Activated gamma-delta T cell (primary cell): ENCODE data around the gene TTYH3.
"Not testable (repeated sequence)": the region's sequence is repeated elsewhere in the genome, so short reads cannot be mapped to it uniquely, and the experiment has no call there.

Experiments used
- DNase-seq: peaks from one replicate; lab custom pipeline; 2025; lab: John Stamatoyannopoulos, UW

TTYH3 gene

DNA sequence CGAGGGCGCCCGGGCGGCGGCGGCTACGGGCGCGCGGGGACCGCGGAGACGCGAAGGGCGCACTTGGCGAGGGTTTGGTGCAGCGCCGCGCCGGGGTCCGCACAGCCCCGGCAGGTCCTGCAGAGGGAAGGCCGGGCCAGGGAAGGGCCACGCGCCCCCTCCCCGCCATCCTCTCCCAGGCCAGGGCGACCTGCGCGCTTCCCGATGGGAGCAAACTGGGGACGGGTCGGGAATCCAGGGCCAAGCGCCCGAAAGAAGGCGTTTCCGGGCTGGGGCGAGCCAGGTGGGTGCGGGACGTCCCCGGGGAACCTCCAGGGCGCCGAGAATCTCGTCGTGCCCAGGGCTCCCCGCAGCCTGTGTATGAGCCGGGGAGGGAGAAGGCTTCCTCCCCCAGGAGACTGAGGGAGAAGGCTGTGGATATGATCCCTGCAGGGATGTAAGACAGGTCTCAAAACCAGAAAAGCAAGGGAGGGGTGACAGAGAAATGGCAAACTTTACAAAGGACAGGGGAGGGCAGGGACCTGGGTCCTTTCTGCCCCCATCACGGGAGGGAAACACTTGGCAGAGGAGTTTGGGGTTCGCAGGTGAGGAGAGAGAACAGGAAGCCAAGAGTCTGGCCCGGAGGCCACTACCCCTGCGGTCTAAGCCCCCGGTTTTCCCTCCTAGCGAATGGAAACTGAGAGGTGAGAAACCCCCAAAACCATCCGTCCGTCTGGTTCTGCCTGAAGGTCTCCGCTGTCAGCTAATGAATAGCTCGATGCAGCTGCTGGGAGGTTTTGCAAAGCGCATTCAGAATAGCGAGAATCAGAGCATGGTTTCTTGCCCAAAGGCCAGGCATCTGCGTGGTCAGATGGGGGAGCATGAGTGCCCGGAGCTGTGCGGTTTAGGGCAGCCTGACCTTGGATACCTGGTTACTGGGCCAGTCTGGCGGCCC lies 56.9 kb downstream of the TTYH3 start:
- no peak for DNase-seq

DNA sequence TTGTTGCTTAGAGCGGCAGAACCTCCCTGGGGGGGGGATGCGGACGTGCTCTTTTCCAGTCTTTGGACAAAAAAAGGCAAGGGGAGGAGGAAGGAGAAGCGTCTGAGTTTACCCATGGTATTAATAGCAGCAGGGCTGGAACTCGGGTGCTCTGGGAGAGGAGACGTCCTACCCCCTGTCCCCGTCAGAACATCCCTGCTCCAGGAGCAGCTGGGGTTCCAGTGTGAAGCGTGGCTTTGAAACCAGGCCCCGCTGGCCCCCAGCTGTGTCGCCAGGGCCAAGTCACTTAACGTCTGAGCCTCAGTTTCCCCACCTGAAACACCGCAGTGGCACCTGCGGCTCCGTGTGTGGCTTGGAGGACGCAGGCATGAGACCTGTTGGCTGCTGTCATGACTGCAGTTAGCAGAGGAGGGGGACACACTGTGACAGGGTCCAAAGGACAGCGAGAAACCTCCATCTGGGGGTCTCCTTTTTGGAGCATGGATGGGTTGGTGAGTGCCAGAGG lies 57.6 kb downstream of the TTYH3 start:
- no peak for DNase-seq

DNA sequence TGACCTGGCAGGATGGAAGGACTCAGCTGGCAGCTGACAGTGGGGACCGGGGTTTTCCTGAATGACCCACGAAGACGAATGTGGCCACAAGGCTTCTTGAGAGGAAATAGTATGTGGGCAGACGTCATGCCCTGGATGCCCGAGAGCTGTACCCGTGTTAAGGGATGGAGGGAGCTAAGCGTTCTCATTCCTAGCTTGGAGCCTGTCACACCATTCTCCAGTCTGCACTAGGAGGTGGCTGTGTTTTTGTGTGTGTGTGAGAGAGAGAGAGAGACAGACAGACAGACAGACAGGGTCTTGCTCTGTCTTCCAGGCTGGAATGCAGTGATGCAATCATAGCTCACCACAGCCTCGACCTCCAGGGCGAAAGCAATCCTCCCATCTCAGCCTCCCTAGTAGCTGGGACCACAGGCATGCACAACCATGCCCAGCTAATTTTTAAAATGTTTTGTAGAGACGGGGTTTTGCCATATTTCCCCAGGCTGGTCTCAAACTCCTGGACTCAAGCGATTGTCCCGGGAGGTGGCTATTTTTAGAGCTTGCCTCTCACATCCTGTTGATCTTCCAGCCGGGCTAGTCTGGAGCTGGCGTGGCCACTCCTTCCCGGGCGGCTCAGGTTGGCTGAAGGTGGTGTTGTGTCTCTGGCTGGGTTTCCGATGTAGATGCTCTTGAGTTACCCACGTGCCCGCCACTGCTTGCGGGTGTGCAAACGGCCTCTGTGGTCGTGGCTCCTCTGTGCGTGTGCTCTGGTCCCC lies 58.3 kb downstream of the TTYH3 start:
- DNase-seq = no peak

DNA sequence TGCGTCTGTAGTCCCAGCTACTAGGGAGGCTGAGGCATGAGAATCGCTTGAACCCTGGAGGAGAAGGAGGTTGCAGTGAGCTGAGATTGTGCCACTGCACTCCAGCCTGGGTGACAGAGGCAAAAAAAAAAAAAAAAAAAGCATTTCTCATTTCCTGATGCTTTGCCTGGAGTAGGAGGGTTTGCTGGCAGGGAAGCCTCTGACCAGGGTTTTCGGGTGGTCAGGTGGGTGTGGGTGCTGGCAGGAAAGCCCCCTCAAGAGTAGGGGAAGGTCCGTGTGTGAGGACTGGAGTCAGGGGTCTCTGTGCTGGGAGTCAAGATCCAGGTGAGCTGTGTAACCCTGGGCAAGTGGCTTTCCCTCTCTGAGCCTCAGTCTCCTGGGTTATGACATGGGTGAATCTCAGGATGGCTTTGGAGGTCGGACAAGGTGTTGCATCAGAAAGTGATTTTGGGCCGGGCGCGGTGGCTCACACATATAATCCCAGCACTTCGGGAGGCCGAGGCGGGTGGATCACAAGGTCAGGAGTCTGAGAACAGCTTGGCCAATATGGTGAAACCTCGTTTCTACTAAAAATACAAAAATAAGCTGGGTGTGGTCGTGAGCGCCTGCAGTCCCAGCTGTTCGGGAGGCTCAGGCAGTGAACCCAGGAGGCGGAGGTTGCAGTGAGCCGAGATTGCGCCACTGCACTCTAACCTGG lies 59.4 kb downstream of the TTYH3 start:
- no peak for DNase-seq

DNA sequence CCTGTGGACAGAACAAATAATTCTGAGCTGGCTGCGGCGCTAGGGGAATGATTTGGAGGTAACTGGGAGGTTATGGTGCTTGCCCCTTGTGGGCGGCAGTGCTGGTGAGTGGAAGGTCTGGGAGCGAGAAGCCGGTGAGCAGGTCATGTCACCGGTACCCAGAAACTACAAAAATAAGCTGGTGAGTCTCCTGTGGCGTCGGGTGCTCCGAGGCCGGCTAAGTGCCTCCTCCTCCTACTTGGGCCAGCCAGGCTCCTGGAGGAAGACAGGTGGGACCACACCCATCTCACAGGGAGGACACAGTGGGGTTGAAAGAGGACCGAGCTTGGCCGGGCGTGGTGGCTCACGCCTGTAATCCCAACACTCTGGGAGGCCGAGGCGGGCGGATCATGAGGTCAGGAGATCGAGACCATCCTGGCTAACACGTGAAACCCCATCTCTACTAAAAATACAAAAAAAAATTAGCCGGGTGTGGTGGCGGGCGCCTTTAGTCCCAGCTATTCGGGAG lies 60.2 kb downstream of the TTYH3 start:
- not testable (repeated sequence) for DNase-seq

DNA sequence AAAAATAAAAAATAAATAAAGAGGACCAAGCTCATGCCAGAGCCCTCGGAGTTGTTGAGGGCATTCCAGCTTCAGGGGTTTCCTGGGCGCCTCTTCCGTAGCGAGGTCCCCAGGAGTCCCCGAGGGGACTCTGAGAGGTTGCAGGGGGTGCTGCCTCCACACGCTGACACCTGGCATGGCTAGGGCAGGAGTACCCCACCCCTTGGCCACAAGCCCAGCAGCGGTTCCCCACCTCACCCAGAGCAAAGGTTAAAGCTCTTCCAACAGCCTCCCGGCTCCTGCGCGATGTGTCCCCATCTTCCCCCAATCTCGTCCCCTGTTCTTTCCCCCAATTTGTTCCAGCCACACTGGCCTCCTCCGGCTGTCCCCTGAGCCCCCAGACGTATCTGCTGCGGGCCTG lies 60.8 kb downstream of the TTYH3 start:
- DNase-seq = no peak

DNA sequence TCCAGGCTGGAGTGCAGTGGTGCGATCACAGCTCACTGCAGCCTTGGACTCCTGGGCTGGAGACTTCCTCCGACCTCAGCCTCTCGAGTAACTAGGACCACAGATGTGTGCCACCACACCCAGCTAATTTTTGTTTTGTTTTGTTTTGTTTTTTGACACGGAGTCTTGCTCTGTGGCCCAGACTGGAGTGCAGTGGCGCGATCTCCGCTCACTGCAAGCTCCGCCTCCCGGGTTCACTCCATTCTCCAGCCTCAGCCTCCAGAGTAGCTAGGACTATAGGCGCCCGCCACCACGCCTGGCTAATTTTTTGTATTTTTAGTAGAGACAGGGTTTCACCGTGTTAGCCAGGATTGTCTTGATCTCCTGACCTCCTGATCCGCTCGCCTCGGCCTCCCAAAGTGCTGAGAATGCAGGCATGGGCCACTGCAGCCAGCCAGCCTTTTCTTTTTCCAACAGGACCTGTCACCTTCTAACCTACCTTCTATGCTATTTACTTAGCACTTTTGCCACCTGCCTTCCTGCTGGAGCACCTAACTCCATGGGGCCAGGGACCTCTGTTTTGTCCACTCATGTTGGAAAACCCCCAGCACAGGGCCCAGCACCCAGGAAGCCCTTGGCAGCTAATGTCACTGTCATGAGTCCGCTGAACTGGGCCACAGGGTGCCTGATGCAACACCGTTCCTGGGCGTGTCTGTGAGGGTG lies 61.8 kb downstream of the TTYH3 start:
- DNase-seq = not testable (repeated sequence)

DNA sequence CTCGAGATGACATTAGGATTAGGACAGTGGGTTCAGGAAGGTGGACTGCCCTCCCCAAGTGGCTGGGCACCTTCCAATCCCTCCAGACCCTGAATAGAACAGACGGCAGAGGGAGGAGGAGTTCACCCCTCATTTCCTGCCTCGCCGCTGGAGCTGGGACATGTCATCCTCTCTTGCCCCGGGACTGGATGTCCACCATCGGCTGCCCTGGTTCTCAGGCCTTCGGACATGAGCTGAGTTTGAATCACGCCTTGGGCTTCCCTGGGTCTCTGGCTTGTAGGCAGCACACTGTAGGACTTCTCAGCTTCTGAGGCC lies 62.3 kb downstream of the TTYH3 start:
- not testable (repeated sequence) for DNase-seq

DNA sequence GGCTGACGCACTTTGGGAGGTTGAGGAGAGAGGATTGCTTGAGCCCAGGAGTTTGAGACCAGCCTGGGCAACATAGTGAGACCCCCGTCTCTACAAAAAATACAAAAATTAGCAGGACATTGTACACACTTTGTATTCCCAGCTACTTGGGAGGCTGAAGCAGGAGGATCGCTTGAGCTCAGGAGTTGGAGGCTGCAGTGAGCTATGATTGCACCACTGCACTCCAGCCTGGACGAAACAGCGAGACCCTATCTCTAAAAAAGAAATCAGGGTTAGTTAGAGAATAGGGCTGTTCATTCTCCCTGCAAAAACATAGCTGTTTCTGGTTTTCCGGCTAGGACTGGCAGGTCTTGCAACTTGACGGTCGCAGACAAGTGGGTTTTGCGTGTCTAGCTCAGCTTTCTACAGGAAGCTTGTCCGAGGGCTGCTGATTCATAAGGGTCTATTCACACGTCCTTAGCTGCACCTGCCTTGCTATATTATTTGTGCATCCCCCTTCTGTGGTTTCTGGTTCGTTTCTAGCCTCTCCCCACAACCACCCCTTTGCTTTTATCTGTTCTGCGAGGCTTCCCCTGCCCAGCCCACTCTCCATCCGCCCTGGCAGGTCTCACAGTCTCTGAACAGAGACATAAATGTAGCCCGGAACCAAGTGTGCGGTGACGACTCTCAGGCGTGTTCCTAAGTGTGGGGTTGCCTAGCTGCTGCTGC lies 66.9 kb downstream of the TTYH3 start:
- DNase-seq = no peak

DNA sequence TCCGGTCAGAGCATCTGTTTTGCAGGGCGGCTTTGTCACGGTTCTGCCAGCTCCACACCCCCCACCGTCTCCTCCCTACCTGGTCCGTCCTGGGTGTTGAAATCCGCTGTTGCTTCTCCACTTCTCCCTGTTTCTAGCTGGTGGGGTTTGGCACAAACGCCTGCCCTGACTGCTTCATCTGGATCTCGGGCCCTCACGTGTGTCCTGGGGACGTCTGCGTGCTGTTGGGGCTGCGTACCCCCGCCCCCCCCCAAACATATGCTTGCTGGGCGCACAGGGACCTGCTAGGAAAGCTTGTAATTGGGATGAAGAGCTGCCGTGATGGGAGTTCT lies 67.5 kb downstream of the TTYH3 start:
- DNase-seq = no peak

DNA sequence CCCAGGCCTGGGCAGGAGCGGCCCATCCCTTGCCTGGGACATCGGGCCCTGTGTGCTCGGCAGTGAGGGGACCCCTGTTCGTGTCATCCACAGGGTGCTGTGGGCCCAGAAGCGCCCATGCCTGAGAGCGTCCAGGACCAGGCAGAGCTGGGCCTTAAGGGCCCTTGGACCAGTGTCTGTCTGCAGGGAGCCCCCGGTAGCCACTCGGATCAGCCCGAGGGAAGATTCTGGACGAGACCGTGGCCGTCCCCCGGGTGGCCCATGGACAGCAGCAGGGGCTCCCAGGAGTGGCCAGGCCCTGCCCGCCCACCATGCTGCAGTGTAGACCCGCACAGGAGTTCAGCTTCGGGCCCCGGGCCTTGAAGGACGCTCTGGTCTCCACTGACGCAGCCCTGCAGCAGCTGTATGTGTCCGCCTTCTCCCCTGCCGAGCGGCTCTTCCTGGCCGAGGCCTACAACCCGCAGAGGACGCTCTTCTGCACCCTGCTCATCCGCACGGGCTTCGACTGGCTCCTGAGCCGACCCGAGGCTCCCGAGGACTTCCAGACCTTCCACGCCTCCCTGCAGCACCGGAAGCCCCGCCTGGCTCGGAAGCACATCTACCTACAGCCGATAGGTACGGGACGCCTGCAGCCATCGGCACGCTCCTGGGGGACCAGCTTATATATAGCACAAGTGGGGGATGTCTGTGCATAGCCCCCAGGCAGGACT lies 68.5 kb downstream of the TTYH3 start:
- no peak for DNase-seq

DNA sequence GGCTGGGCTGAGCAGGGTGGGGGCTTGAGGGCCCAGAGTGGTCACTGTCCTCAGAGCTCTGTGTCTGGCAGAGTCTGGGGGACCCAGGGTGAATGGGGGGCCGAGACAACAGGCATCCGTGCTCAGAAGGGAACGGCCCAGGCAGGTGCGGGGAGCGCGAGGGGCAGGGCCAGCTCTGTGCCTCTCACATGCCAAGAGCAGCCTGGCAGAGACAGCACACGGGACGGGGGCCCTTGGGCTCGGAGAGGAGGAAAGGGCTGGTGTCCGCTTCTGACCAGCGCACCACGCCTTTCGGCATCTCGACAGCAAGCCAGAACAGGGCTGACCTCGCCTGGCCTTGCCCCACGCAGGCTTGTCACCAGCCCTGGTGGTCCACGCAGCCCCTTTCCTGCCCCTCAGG lies 69.6 kb downstream of the TTYH3 start:
- no peak for DNase-seq

DNA sequence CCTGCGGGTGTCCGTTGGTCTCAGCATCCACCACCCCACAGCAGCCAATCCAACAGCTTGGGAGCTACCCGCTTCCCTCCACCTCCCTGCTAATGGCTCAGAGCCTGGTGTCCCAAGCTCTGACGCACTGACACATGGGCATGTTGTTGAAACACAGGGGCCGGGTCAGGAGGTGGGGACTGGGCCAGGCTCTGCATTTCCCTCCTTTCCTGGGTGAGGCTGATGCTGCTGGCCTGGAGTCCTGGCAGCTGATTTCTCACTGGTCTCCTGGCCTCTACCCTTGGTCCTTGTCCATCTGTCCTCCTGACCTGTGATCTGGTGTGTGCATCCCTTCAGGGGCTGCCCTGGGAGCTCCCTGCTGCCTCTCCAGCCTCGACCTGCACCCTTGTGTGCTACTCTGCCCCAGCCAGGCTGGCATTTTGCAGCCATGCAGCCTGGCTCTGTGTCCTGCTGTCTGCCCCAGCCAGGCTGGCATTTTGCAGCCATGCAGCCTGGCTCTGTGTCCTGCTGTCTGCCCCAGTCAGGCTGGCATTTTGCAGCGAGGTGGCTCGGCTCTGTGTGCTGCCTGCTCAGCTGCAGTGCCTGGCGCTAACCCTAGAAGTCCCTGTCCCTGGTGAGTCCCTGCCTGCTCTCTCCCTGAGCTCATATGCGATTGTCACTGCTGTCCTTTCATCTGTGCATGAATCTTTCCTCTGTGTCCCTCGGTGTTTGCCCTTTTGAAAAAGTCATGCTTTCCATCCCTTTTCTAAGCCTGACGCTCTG lies 70.2 kb downstream of the TTYH3 start:
- DNase-seq = no peak

DNA sequence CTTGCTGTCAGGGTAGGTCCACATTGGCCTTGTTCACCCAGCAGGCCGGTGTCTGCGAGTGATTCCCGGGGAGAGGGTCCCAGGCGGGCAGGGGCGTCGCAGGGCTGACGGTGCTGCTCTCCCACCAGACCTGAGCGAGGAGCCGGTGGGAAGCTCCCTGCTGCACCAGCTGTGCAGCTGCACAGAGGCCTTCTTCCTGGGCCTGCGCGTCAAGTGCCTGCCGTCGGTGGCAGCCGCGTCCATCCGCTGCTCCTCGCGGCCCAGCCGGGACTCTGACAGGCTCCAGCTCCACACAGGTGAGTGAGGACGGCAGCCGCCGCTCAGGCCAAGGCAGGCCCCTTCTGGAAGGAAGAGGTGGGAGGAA lies 70.8 kb downstream of the TTYH3 start:
- DNase-seq = no peak

DNA sequence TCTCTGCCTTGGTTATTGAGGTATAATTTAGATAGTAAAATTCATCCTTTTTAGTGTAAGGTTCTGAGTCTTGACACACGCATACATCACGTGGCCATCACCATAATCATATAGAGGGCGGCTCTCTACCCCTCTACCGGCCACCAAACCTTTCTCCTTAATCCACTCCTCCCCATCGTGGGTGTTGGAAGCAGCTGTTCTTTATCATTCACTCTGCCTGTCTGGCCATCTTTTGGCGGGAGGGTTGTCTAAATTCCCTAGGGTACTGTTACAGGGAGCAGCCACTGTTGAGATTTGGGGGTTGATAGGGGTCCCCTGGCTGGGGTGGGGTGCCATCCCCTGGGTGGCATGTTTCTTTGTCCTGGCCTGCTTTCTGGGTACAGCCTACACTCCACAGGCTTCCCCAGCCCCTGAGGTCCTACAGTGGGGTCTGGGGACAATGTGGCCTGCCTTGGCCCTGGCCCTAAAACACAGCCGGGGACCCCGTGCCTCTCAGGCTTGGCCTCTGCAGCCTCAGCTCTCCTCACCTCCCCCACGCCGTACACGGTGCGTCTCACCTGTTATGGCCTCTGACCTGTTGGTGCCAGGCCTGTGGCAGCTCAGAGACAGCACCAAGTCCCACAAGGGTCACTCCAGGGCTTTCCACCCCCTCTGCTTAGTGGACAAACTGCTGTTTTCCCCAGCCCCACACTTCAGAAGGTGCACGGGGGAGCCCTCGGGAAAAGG lies 73.7 kb downstream of the TTYH3 start:
- no peak for DNase-seq

DNA sequence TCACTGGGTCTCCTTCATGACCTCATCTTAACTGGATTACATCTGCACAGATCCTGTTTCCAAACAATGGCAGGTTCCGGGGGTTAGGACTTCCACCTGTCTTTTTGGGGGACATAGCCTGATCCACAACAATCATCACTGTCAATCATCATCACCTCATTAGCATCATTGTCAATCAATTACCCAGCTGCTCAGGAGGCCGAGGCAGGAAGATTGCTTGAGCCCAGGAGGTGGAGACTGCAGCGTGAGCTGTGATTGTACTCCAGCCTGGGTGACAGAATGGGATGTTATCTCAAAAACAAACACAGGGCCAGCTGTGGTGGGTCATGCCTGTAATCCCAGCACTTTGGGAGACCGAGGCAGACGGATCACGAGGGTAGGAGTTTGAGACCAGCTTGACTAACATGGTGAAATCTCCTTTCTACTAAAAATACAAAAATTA lies 74.9 kb downstream of the TTYH3 start:
- no peak for DNase-seq

DNA sequence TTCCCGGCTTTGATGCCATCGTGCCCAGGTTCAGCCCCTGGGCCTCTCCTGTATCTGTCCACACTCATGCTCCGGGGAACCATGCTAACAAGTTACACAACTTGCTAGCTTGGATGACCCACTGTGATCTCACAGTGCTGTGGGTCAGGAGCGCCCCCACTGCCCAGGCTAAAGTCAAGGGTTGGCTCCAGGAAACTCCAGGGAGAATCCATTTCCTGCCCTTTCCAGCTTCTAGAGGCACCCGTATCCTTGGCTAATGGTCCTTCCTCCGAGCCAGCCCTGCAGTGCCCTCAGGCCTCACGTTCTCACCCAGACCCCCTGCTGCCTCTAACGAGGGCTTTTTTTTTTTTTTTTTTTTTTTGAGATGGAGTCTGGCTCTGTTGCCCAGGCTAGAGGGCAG lies 75.7 kb downstream of the TTYH3 start:
- DNase-seq = no peak

DNA sequence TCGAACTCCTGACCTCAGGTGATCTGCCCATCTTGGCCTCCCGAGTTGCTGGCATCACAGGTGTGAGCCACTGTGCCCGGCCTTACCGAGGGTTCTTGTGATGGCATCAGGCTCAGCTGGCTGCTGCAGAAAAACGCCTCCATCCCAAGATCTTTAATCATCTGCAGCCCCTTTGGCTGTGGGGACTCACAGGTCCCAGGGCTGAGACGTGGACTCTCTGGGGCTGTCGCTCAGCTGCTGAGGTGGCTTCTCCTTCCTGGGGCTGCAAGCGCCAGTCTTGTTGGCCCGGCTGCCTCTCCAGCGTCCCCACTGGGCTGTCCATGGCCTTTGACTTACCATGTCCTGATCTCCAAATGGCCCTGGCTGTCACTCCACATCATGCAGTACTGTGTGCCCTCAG lies 76.3 kb downstream of the TTYH3 start:
- no peak for DNase-seq
